SK-N-MC (cell line): ENCODE measurements around the gene CD3D.

Experiments
- EZH2 ChIP-seq: fragments of 200-600 bp; sonication (generic); IDR thresholded peaks from one replicate; pipeline ENCODE4 v1.6.1; 2017; ENCODE audit warnings: antibody characterized with exemption
- POLR2AphosphoS5 ChIP-seq: IDR thresholded peaks from 2 replicates; pipeline ENCODE4 v1.6.1; 2012; ENCODE audit warnings: mild to moderate bottlenecking, low read depth, low read length, borderline replicate concordance

DNA sequence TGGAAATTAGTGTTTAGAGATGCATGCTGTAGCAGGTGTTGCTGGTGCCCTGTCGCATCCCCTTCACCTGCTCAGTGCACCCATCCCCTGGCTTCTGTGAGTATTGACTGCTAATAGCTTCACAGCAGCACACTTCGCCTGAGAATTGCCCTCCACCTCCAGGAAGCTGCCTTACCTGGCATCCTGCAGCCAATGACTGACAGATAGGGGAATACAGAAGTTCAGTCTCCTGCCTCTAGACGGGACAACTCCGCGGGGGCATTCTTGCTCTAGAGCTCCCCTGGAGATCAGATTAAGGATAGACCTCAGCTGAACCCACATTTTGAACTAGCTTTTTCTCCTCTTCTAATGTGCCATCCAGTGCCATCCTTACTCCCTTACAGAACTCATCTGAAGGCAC is 47.3 kb downstream of the CD3D start:
- TF ChIP-seq EZH2 (no peak), POLR2AphosphoS5 (no peak)
